CMK (cell line): ENCODE measurements around the gene AGAP1.

Source experiments
- DNase-seq: peaks from one replicate; pipeline ENCODE4 v3.0.0-alpha.2; 2010; ENCODE audit warnings: low read depth

Gene AGAP1

GRCh38 chr2:236105955-236106607, 612.2 kb downstream of the AGAP1 start:
- DNase-seq = no peak

GRCh38 chr2:236106761-236107160, 612.9 kb downstream of the AGAP1 start:
- DNase-seq = no peak

GRCh38 chr2:236107536-236107935, 613.7 kb downstream of the AGAP1 start:
- DNase-seq = no peak

GRCh38 chr2:236107942-236108625, 614.2 kb downstream of the AGAP1 start:
- DNase-seq = no peak

- DNase-seq = no peak
These were observed 615.2 kb downstream of the AGAP1 start for GRCh38 chr2:236109061-236109460.

GRCh38 chr2:236109473-236109872, 615.6 kb downstream of the AGAP1 start:
- no peak for DNase-seq

- DNase-seq = no peak
These were observed 618.6 kb downstream of the AGAP1 start for GRCh38 chr2:236112466-236112865.

GRCh38 chr2:236113425-236113824, 619.6 kb downstream of the AGAP1 start:
- DNase-seq = no peak

GRCh38 chr2:236113948-236114347, 620.1 kb downstream of the AGAP1 start:
- DNase-seq = no peak

GRCh38 chr2:236114959-236115358, 621.1 kb downstream of the AGAP1 start:
- no peak for DNase-seq

- no peak for DNase-seq
These were observed 623.6 kb downstream of the AGAP1 start for GRCh38 chr2:236117401-236117800.

GRCh38 chr2:236117861-236118269, 624.0 kb downstream of the AGAP1 start:
- DNase-seq = no peak

- no peak for DNase-seq
These were observed 625.2 kb downstream of the AGAP1 start for GRCh38 chr2:236119003-236119402.

- no peak for DNase-seq
These were observed 625.6 kb downstream of the AGAP1 start for GRCh38 chr2:236119476-236119875.

- DNase-seq = no peak
These were observed 626.3 kb downstream of the AGAP1 start for GRCh38 chr2:236120141-236120601.

GRCh38 chr2:236120829-236121228, 627.0 kb downstream of the AGAP1 start:
- DNase-seq = no peak

- DNase-seq = no peak
These were observed 627.7 kb downstream of the AGAP1 start for GRCh38 chr2:236121546-236121945.

- no peak for DNase-seq
These were observed 628.4 kb downstream of the AGAP1 start for GRCh38 chr2:236122236-236122635.

GRCh38 chr2:236123716-236124115, 629.9 kb downstream of the AGAP1 start:
- no peak for DNase-seq

- no peak for DNase-seq
These were observed 630.5 kb downstream of the AGAP1 start for GRCh38 chr2:236124182-236124893.

- DNase-seq = no peak
These were observed 631.7 kb downstream of the AGAP1 start for GRCh38 chr2:236125541-236125940.

GRCh38 chr2:236127010-236127409, 633.2 kb downstream of the AGAP1 start:
- DNase-seq = no peak

GRCh38 chr2:236128321-236128720, 634.5 kb downstream of the AGAP1 start:
- DNase-seq = no peak
